GM19395 (cell line): ENCODE results near the gene RHCE.
"Not testable (repeated sequence)": the region's sequence is repeated elsewhere in the genome, so short reads cannot be mapped to it uniquely, and the experiment has no call there.

Source experiments
- ATAC-seq: cut with Tn5 transposase; IDR thresholded peaks from one replicate; pipeline ENCODE4 v1.9.1; 2021; ENCODE audit warnings: mild to moderate bottlenecking, moderate library complexity; ENCODE audit not compliant: unreplicated experiment

The RHCE gene

DNA sequence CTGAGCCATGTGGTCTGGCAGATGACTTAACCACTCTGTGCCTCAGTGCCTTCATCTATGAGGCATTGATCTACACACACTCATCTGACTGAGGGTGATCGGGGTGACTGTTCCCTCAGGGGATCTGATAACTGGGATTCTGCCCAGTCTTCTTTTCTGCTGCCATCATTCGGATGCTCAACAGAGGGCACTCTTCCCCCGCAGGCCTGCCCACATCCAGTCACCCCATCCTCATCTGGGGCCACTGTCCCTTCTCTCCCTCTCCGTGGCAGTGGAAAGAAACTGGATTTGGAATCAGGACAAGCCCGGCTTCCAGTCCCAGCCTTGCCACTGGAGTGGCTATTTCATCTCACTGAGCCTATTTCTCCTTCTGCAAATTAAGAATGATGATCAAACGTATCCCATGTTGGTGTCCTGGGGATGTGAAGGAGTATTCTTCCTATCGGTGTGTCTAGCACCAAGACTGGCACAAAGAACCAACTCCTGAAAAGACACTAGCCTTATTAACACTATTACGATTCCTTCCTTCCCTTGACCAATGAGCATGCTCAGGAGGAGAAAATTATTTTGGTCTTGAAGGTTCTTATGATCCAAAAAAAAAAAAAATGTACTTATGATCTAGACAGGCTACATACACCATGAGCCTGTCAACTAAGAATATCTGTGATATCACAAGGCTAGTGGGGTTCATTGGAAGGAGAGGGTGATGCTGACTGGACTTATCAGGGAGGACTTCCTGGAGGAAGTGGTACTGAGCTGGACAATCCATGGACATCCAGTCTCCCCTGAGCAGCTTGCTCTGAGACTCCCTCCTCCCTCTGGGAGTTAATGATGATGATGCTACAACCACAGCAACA, 17.4 kb downstream of the RHCE start:
- ATAC-seq: not testable (repeated sequence)

DNA sequence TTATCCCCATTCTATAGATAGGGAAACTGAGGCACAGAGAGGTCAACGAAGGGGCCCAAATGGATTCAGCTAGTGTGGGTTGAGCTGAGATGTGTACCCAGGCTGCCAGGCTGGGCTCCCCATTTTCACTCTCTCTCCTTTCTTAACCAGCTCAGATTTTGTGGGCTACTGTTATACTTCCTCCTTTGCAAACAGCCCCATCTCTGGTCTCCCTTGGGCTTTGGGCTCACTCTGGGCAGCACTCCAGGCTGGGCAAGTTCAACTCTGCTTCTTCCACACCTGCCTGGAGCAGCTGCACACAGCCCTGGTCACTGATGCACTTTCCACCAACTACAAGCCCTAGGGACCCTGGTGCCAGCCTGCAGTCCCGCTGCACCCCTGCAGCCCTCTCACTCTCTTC, 22.5 kb downstream of the RHCE start:
- ATAC-seq: not testable (repeated sequence)

DNA sequence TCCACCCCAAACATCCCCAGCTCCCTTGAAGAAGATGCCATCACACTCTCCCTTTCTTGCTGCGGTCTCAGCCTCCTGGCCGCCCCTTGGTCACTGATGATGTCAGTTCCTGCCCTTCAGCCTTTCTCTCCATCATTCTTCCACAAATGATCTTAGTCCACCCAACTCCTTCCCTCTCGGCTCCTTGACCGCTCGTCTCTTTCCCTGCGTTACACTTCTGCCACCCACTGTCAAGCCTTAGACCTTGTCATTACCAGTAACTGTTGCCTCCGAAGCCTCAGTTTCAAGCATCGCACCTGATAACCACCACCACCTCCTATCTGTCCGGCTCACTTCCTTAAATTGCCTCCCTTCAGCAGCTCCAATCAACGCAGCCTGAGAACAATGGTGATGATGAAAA, 23.1 kb downstream of the RHCE start:
- not testable (repeated sequence) for ATAC-seq

DNA sequence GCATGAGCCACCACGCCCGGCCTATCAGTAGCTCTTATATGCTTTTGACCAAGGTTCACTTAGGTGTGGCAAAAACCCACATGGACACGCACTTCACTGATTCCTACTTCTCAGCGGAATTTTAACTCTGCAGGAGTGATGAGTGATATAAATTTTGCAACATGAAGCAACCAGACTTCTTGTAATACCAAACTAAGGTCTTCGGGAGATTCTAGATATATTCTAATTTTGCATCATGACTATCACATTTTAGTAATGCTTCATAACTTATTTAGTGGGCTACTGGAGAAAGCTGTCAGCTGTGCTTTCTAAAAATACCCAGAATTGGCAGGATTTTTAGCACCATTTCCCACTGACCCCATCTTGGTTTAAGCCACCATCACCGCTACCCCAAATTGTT, 27.8 kb downstream of the RHCE start:
- ATAC-seq: no peak

DNA sequence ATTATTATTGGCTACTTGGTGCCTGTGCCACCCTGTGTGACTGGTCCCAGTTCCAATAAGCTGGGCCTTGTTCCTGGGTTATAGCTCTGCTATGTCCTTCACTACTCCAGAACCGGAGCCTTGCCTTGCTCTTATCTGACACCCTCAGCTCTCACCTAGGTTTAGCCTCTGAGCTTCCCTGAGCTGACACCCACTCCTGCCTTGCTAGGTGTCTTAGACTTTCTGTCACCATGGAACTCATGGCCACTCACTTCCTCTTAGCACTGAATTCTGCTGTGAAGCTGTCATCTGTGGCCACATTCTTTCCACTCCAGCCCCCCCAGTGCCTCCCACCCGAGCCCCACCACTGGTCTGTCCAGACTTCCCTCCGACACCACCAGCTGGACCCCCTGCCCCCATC, 30.9 kb downstream of the RHCE start:
- not testable (repeated sequence) for ATAC-seq

DNA sequence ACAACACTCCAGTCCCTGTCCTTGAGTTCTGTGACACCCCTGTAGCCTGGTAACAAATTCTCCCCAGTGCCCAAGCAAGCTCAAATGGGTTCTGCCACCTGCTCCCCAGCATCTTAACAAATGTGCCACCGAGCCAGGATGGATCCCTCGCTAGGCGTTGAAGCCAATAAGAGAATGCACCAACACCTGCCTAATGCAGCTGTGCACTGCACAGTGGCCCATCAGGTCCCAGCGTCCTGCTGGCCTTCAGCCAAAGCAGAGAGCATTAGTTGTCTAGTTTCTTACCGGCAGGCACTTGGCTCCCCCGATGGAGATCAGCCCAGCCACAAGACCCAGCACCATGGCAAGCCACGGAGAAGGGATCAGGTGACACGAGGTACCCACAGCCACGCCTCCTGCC, 31.9 kb downstream of the RHCE start:
- ATAC-seq: not testable (repeated sequence)

DNA sequence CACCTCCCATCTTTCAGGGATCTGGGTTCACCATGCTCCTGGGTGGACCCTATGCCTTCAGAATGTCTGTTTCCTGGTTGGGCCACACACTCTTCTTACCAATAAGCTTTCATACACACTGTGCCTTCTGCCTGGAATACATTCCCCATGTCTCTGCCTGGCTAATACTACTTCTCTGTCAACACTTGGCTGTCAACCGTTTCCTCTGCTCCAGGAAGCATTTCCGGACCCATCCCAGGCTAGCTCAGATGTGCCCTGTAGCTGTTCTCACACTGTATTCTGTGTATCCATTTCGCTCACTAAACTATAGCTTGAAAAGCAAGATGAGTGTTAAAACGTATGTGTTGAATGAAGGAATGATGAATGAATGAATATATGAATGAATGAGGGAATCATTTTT, 33.5 kb downstream of the RHCE start:
- ATAC-seq: not testable (repeated sequence)

DNA sequence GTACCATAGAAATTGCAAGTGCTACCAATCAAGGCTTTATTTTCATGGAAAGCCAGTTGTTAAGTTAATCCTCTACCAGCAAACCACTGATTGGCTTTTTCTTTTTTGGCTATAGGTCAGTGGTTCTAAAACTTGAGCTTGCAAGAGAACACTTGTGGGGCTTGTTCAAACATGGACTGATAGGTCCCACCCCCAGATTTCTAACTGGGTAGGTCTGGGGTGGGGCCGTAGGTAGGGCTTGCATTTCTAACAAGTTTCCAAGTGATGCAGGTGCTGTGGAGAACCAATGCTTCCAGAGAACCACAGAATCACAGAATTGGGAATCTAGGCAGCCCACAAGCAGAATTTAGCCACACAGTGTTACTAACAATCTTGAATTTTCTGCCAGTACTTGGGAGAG, 36.8 kb downstream of the RHCE start:
- ATAC-seq: not testable (repeated sequence)

DNA sequence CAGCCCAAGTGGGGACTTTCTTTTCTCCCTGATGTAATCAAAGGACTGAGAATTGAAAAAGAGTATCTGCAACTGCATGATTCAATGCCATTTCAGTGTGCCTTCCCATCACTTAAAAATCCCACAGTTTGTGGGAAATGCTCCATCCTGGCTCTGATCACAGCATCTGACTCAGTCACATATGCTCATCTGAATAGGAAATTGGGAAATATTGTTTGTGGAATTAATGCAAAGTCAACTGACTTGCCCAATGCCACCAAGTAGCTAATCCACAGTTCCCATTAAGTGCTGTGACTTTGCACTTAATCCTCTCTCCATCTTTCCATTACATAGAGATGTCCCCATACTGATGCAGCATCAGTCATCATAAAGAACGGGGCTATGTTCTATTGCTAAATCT, 37.5 kb downstream of the RHCE start:
- ATAC-seq: not testable (repeated sequence)

DNA sequence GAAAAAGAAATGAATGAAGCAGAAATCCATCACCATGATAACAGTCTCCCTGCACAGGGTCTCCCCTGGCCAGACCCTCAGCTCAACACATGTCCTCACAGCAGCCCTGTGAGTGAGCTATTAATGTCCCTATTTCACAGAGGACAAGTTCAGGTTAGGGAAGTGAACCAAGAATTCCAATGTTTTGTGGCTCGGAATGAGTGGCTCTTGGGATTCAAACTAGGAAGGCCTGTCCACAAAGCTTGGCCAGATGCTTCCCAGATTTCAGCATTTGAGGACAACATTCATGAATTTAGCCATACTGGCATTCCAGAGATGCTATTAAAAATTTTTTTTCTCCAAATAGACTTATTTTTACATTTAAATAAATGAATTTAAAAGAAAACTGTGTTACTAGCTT, 38.1 kb downstream of the RHCE start:
- ATAC-seq: not testable (repeated sequence)

DNA sequence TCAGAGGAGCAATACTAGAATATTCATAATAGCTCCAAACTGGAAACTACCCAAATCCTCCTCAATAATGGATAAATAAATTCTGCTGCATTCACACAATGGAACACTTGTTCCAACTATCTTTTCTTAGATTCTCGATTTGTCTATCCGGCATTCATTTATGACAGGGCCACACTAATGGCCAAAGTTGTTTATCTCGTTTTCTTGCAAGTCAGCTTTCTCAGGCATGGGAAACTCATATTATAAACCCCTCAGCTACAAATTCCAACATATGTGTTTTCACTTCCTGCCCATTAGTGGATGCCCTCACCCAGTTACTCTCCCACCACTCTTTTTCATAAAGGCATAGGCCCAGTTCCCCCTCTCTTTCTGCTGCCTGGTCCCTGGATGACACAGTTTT, 42.3 kb downstream of the RHCE start:
- not testable (repeated sequence) for ATAC-seq

DNA sequence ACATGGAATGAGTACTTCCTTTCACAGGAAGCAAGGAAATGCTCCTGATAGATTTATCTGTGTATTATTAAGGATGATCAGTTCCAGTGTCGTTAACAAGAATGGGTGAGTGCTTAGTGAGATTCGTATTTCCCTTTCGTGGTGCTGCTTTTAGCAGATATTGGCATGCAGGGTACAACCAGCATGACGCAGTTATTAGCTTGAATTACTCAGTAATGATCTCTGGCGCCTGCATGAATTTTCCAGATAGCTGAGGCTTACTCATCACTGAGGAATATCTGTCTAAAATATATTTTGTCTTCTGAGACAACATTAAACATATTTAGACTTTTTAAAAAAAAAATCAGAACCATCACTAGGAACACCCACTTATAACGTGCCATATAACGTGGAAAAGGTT, 48.9 kb downstream of the RHCE start:
- ATAC-seq: not testable (repeated sequence)

DNA sequence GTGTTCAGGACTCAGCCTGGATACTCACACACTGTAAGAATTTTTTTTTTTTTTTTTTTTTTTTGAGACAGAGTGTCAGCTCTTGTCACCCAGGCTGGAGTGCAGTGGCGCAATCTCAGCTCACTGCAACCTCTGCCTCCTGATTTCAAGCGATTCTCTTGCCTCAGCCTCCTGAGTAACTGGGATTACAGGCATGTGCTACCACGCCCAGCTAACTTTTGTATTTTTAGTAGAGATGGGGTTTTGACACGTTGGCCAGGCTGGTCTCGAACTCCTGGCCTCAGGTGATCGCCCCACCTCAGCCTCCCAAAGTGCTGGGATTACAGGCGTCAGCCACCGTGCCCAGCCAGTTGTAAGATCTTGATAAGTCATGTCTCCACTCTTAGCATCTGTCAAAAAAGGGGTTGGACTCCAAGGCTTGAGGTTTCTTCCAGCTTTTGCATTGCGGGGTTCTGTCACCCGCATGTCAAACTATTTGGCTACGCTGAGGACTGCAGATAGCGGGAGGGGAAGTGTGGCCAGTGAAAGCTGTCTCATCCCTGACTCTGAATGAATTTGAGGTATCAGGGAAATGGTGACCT, 50.8 kb downstream of the RHCE start:
- not testable (repeated sequence) for ATAC-seq

DNA sequence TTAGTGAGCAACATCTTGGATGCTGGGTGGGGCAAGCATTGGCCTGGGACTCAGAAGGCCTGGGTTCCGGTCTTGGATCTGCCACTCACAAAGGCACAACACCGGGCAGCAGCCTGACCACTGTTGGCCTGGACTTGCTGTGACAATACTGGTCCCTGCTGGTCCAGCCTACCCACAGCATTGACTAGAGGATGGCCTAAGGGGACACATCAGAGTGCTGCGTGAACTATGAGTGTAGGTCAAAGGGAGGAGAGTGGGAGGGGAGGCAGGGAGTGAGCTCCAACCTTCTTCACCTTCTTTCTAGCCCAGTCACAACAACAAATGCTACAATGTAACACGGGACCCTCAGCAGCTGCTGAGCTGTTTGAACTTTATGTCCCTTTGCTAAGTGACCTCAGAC, 51.4 kb downstream of the RHCE start:
- no peak for ATAC-seq

DNA sequence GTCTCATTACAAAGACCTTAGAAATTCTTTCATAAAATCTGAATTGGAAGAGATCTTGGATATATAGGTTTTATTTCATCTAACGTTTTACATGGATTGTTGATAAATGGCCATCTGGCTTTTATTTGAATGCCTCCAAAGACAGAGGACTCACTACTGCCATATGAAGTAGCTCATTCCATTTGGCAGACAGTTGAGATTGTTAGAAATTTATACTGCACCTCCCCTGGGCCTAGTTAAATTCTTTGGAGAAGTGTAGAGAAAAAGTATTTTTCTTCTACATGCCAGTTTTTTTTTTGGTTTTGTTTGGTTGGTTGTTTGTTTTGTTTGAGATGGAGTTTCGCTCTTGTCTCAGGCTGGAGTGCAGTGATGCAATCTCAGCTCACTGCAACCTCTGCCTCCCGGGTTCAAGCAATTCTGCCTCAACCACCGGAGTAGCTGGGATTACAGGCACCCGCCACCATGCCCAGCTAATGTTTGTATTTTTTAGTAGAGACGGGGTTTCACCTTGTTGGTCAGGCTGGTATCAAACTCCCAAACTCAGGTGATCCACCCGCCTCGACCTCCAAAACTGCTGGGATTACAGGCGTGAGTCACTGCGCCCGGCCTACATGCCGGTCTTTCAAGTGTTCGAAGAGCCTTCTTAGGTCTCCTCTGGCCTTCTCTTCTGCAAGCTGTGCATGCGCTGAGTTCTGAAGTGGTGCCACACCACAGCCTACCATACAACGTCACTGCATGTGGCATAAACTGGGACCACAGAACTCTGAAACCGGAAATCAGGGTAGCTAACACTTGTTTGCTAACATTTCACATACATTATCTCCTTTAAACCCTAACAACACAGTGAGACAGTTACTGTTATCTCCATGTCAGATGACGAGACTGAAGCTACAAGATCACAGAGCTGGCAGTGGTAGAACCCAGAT, 57.7 kb downstream of the RHCE start:
- not testable (repeated sequence) for ATAC-seq

DNA sequence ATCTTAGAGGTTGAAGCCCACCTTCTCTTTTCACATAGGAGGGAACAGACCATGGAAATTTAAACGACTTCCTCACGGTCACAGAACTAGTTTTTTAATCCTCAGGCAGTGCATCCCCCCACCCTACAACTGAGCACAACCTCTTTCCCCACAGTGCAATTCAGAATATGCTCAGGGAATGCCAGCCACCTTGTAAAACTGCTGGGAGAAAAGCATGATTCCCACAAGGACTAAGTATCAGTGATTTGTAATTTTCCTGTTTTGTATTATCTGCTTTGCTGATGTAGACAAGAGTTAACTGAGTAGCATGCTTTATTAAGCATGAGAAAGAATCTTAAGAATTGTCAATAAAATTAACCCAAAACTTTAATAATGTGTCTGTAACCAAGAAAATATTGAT, 58.7 kb downstream of the RHCE start:
- no peak for ATAC-seq

DNA sequence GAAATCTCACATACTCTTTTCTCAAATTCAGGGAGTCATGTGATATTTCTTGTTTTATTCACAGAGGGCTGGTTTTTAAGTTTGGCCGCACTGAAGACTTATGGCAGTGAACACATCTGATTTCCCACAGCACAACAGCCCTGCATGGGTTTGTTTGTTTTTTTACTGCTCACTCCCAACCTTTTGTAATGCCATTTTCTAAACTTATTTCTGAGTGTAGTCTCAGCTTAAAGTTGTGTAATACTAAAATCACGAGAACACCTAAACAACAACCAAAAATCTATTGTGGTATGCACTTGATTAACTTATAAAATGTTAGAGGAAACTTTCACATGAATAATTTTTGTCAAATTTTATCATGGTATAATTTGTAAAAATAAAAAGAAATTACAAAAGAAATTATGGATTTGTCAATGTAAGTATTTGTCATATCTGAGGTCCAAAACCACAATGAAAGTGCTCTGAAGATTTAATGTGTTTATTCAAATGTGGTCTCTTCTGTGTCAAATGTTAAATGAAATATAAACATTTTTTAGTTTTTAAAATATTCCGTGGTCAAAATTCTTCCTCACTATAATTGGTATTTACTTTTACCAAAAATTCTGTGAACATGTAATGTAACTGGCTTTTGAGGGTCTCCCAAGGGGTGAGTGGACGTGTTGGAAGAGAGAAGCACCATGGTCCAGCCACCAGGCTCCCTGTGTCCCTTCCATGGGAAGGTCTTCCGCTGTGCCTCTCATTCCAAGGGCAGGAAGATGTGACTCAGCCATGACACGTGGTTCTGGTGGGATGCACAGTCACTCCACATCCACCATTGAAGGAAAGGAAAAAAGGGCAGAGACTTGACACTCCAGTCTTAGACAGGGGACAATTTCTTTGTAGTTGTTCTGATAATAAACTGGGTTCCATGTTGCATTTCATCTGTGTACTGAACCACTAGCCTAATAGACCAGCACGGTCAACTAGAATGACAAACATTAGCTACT, 59.7 kb downstream of the RHCE start:
- ATAC-seq: no peak

DNA sequence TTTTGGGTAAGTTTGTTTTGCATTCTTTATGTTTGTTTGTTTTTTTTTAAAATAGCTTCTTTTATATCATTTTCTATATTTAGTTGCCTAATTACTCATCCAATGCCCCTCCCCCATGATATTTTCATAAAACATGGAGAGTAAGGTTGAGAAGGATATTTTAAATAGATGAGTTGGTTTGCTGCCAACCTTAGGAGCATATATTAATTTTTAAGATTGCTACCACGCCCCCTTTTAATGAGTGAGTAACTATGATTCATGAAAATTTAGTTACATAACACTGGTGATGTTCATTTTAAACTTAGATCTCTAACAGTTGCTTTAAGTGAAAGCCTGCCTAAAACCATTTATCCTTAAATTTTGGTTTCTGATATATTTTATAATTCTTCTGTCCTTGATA, 63.8 kb downstream of the RHCE start:
- no peak for ATAC-seq

DNA sequence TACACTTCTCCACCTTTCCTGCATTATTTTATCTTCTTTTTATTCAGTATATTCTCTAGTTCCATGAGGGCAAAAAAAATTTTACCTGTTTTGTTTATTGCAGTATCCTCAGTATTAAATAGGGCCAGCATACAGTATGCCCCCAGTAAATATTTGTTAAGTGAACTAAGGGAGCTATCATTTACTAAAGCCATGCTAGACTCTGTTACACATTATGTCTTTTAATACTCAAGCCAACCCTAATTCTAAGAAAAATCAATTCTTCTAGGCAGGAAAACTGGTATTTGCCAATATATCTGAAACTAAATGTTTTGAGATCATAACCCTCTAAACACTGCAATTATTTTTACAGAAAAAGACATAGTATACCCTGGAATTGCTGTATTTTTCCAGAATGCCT, 64.2 kb downstream of the RHCE start:
- no peak for ATAC-seq

DNA sequence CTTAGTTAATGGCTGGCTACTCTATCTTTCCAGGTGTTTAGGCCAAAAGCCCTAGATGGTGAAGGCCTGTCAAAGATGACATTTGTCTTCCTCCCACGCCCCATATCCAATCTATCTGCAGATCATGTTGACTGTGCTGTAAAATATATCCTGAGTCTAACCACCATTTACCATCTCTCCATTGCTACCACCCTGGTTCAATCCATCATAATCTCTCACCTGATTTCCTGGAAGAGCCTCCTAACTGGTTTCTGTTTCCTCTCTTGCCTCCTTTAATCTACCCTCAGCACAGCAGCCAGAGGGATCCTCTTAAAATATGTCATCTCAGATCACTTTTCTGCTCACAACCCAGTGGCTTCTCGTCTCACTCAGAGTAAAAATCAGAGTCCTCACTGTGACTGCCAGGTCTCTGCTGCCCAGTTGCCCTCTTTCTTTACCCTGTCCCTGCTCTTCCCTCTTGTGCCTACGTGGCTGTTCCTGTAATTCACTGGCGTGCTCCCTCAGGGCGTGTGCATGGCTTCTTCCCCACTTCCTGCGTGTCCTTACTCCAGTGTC, 64.7 kb downstream of the RHCE start:
- ATAC-seq: no peak
